H9 (cell line): ENCODE results near the gene TBATA. TPM values are rescaled to one million over a fixed set of nuclear protein-coding genes. Genes with fewer than 3 reads are reported as not detected.

ENCODE experiments used
- DNase-seq: peaks from one replicate; pipeline ENCODE4 v3.0.0-alpha.2; 2017
- H2AFZ ChIP-seq: one replicate; pipeline ENCODE4 v1.6.1; 2013; ENCODE audit warnings: mild to moderate bottlenecking, low read length, control low read depth, moderate library complexity
- H2AK5ac ChIP-seq: 2 replicates; pipeline ENCODE4 v1.6.1; 2013; ENCODE audit warnings: low read length, control low read depth, mixed read lengths; ENCODE audit not compliant: insufficient read length
- H2BK120ac ChIP-seq: one replicate; pipeline ENCODE4 v1.6.1; 2013; ENCODE audit warnings: low read depth, mild to moderate bottlenecking, low read length, control low read depth, inconsistent platforms; ENCODE audit not compliant: poor library complexity, severe bottlenecking
- H2BK12ac ChIP-seq: 2 replicates; pipeline ENCODE4 v1.6.1; 2013; ENCODE audit warnings: low read length, control low read depth, mixed read lengths, low read depth; ENCODE audit not compliant: insufficient read length
- H2BK15ac ChIP-seq: 2 replicates; pipeline ENCODE4 v1.6.1; 2013; ENCODE audit warnings: low read depth, low read length, control low read depth
- H2BK20ac ChIP-seq: one replicate; pipeline ENCODE4 v1.6.1; 2013; ENCODE audit warnings: low read depth, mild to moderate bottlenecking, low read length, control low read depth, inconsistent platforms; ENCODE audit not compliant: poor library complexity, severe bottlenecking
- H2BK5ac ChIP-seq: 2 replicates; pipeline ENCODE4 v1.6.1; 2013; ENCODE audit warnings: low read length, control low read depth, mixed read lengths; ENCODE audit not compliant: insufficient read length
- H3K14ac ChIP-seq: 2 replicates; pipeline ENCODE4 v1.6.1; 2013; ENCODE audit warnings: low read length, control low read depth; ENCODE audit not compliant: insufficient read depth
- H3K18ac ChIP-seq: 2 replicates; pipeline ENCODE4 v1.6.1; 2013; ENCODE audit warnings: low read depth, mild to moderate bottlenecking, mixed read lengths, low read length, control low read depth; ENCODE audit not compliant: insufficient read length
- H3K23ac ChIP-seq: 2 replicates; pipeline ENCODE4 v1.6.1; 2013; ENCODE audit warnings: low read length, control low read depth, mixed read lengths, low read depth; ENCODE audit not compliant: insufficient read length
- H3K23me2 ChIP-seq: 2 replicates; pipeline ENCODE4 v1.6.1; 2013; ENCODE audit warnings: low read depth, mild to moderate bottlenecking, mixed read lengths, low read length, control low read depth; ENCODE audit not compliant: insufficient read length, poor library complexity, severe bottlenecking
- H3K27ac ChIP-seq: 2 replicates; pipeline ENCODE4 v1.5.1; 2013; ENCODE audit warnings: low read length, control low read depth, mixed read lengths, low read depth; ENCODE audit not compliant: insufficient read length
- H3K27me3 ChIP-seq: 2 replicates; pipeline ENCODE4 v1.6.1; 2013; ENCODE audit warnings: low read length, control low read depth, inconsistent platforms; ENCODE audit not compliant: insufficient read depth
- H3K4ac ChIP-seq: 2 replicates; pipeline ENCODE4 v1.6.1; 2013; ENCODE audit warnings: low read depth, mild to moderate bottlenecking, control low read depth, inconsistent platforms, low read length, moderate library complexity
- H3K4me1 ChIP-seq: 2 replicates; pipeline ENCODE4 v1.6.1; 2013; ENCODE audit warnings: low read length, control low read depth, inconsistent platforms; ENCODE audit not compliant: insufficient read depth
- H3K4me2 ChIP-seq: 2 replicates; pipeline ENCODE4 v1.6.1; 2013; ENCODE audit warnings: low read length, control low read depth, mixed read lengths; ENCODE audit not compliant: insufficient read length, insufficient read depth
- H3K56ac ChIP-seq: 2 replicates; pipeline ENCODE4 v1.6.1; 2013; ENCODE audit warnings: low read depth, mild to moderate bottlenecking, mixed read lengths, low read length, control low read depth; ENCODE audit not compliant: insufficient read length
- H3K79me1 ChIP-seq: 2 replicates; pipeline ENCODE4 v1.6.1; 2013; ENCODE audit warnings: low read depth, mild to moderate bottlenecking, moderate library complexity, low read length, control low read depth, inconsistent platforms; ENCODE audit not compliant: insufficient read depth, poor library complexity, severe bottlenecking
- H3K79me2 ChIP-seq: 2 replicates; pipeline ENCODE4 v1.6.1; 2013; ENCODE audit warnings: low read length, control low read depth, inconsistent platforms; ENCODE audit not compliant: insufficient read depth
- H3K9ac ChIP-seq: 2 replicates; pipeline ENCODE4 v1.6.1; 2013; ENCODE audit warnings: low read length, control low read depth, mixed read lengths; ENCODE audit not compliant: insufficient read length; ENCODE audit errors: extremely low read depth
- H3K9me3 ChIP-seq: one replicate; pipeline ENCODE4 v1.6.1; 2013; ENCODE audit warnings: low read depth, low read length, inconsistent platforms; ENCODE audit not compliant: control insufficient read depth
- H3T11ph ChIP-seq: one replicate; pipeline ENCODE4 v1.6.1; 2013; ENCODE audit warnings: mild to moderate bottlenecking, low read length, control low read depth, inconsistent platforms
- H4K20me1 ChIP-seq: one replicate; pipeline ENCODE4 v1.6.1; 2013; ENCODE audit not compliant: control insufficient read depth, insufficient read length, insufficient read depth
- H4K5ac ChIP-seq: 2 replicates; pipeline ENCODE4 v1.6.1; 2013; ENCODE audit warnings: low read depth, mild to moderate bottlenecking, mixed read lengths, low read length, control low read depth; ENCODE audit not compliant: insufficient read length
- H4K8ac ChIP-seq: replicated peaks from 2 replicates; pipeline ENCODE4 v1.6.1; 2013; ENCODE audit warnings: low read length, control low read depth, mixed read lengths, low read depth; ENCODE audit not compliant: insufficient read length
- H4K91ac ChIP-seq: 2 replicates; pipeline ENCODE4 v1.6.1; 2013; ENCODE audit warnings: low read depth, mild to moderate bottlenecking, moderate library complexity, mixed read lengths, low read length, control low read depth; ENCODE audit not compliant: insufficient read length
- H3K27ac Mint-ChIP-seq, 3 experiments: 2 replicates in 2 of 3; 3 replicates in 1 of 3; pipeline ENCODE4 v1.8.0; 2020 to 2021; ENCODE audit warnings: mixed read lengths in 3 of 3, mild to moderate bottlenecking in 1 of 3, moderate library complexity in 1 of 3
- H3K27me3 Mint-ChIP-seq: 2 replicates; pipeline ENCODE4 v1.8.0; 2021; ENCODE audit warnings: low read depth, mild to moderate bottlenecking, moderate library complexity, mixed read lengths
- H3K36me3 Mint-ChIP-seq, 3 experiments: 2 replicates in 2 of 3; 3 replicates in 1 of 3; pipeline ENCODE4 v1.8.0; 2020 to 2021; ENCODE audit warnings: low read depth in 3 of 3, mixed read lengths in 3 of 3; ENCODE audit not compliant: insufficient read depth in 1 of 3
- H3K4me1 Mint-ChIP-seq, 2 experiments: 2 replicates each; pipeline ENCODE4 v1.8.0; 2020; ENCODE audit warnings: mixed read lengths in 2 of 2
- H3K4me3 Mint-ChIP-seq, 2 experiments: 2 replicates in 1 of 2; 3 replicates in 1 of 2; pipeline ENCODE4 v1.8.0; 2020 to 2021; ENCODE audit warnings: mild to moderate bottlenecking in 2 of 2, mixed read lengths in 2 of 2, moderate library complexity in 1 of 2
- H3K9me3 Mint-ChIP-seq, 2 experiments: 2 replicates in 1 of 2; 3 replicates in 1 of 2; pipeline ENCODE4 v1.8.0; 2020; ENCODE audit warnings: mild to moderate bottlenecking in 2 of 2, mixed read lengths in 2 of 2, moderate library complexity in 1 of 2
- WGBS: extraction: QIAGEN DNeasy Blood & Tissue Kit; methylation state at CpG from one replicate; pipeline ENCODE4 v1.1.7; 2013; ENCODE audit warnings: missing lambda C conversion rate, low lambda C conversion rate, mixed read lengths; ENCODE audit not compliant: insufficient read length; ENCODE audit errors: extremely low coverage; 5-methylcytosine and 5-hydroxymethylcytosine counted together
- total RNA-seq: library from RNA; stranded (reverse); gene quantifications from 2 replicates; pipeline ENCODE4 v1.2.1, GENCODE V29; 2021
- TF ChIP-seq, protein P1 (sequence below): fragments of 200-600 bp; sonication (generic); conservative IDR thresholded peaks from 3 replicates; pipeline ENCODE4 v1.8.0; 2021; ENCODE audit warnings: antibody characterized with exemption, mild to moderate bottlenecking

The TBATA gene
- total RNA-seq, 1 experiment from 2014 or later, result not detected

DNA sequence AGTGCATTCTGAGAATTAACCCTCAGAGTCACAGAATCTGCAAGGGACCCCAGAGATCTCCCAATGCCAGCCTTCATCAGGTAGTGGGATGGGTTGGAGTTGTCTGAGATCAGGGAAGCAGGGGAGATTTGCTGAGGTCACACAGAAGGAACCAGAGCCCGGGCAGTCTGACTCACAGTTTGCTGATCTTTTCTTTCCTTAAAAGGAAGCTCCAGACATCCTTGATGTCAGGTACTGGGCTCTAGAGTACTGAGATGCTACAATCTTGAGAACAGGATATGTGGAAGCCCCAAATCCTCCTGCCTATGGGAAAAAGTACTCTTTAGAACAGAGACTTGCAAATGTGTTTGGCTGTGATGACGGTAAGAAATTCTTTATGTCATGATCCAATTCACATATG is 706 bp downstream of the TBATA start:
- Histone ChIP-seq H3K4me2 (no peak overlapping the region), H2AFZ (no peak overlapping the region), H2BK20ac (no peak overlapping the region), H2BK12ac (no peak overlapping the region), H4K5ac (no peak overlapping the region), H2BK5ac (no peak overlapping the region), H4K20me1 (no peaks in the 10 kb centered on the region), H3K79me2 (no peaks in the 10 kb centered on the region), H2BK120ac (no peak overlapping the region), H3K18ac (no peak overlapping the region), H3K23me2 (no peaks in the 10 kb centered on the region), H3K9ac (no peak overlapping the region), H3K4me1 (no peaks in the 10 kb centered on the region), H3K9me3 (no peaks in the 10 kb centered on the region), H4K8ac (no peak overlapping the region), H3K79me1 (no peaks in the 10 kb centered on the region), H3K56ac (no peak overlapping the region), H2BK15ac (no peak overlapping the region), H3K14ac (no peak overlapping the region), H3K4ac (no peak overlapping the region), H3K23ac (no peak overlapping the region), H3K27ac (no peak overlapping the region), H4K91ac (no peak overlapping the region), H2AK5ac (no peak overlapping the region), H3K27me3 (no peaks in the 10 kb centered on the region), H3T11ph (no peak overlapping the region)
- Mint-ChIP-seq H3K27me3 (peaks cover 2% of the 10 kb centered on the region; the same call in 1 of the 2 replicates), H3K27ac (no peak overlapping the region), H3K36me3 (no peaks in the 10 kb centered on the region), H3K9me3 (no peaks in the 10 kb centered on the region), H3K4me1 (no peaks in the 10 kb centered on the region; a peak in 1 of 4 replicates), H3K4me3 (no peak overlapping the region)
- TF ChIP-seq, protein P1, sequence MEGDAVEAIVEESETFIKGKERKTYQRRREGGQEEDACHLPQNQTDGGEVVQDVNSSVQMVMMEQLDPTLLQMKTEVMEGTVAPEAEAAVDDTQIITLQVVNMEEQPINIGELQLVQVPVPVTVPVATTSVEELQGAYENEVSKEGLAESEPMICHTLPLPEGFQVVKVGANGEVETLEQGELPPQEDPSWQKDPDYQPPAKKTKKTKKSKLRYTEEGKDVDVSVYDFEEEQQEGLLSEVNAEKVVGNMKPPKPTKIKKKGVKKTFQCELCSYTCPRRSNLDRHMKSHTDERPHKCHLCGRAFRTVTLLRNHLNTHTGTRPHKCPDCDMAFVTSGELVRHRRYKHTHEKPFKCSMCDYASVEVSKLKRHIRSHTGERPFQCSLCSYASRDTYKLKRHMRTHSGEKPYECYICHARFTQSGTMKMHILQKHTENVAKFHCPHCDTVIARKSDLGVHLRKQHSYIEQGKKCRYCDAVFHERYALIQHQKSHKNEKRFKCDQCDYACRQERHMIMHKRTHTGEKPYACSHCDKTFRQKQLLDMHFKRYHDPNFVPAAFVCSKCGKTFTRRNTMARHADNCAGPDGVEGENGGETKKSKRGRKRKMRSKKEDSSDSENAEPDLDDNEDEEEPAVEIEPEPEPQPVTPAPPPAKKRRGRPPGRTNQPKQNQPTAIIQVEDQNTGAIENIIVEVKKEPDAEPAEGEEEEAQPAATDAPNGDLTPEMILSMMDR, result no peak
- no peak for DNase-seq
- WGBS, result no CpG with 5 or more reads among the region's 2 CpGs
